ENCODE measurements around the gene IMMP2L.

Gene IMMP2L

DNA sequence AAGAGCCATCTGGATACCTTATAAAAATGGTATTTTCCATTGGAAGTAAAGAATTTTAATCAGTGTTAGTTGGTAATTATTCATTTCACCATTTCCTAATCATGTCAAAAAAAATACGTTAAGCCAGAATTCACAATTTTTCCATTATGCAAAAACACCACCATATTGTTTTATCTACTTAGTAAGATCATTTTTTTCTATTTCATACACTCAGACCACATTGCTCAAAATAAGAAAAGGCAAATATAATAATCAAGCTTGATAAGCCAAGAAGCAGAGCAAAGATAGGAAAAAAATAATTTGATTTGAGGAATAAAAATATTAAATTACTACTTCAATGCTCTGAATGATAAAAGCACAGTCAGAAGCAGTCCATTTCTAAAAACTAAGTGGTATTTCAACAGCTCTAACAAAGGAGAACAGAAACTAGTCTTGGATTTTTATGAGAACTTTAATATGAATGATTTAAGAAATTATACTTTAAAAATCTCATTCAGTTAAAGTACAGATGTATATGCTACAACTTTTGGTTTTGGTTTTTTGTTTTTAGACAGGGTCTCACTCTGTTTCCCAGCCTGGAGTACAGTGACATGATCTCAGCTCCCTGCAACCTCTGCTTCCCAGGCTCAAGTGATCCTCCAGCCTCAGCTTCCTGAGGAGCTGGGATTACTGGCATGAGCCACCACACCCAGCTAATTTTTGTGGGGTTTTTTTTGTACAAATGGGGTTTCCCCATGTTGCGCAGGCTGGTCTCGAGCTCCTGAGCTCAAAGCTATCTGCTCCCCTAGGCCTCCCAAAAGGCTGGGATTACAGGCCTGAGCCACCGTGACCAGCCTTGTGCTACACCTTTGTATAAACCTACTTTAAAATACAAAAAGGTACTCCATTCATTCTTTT lies 424.7 kb downstream of the IMMP2L start:
- TF ChIP-seq, protein P1, sequence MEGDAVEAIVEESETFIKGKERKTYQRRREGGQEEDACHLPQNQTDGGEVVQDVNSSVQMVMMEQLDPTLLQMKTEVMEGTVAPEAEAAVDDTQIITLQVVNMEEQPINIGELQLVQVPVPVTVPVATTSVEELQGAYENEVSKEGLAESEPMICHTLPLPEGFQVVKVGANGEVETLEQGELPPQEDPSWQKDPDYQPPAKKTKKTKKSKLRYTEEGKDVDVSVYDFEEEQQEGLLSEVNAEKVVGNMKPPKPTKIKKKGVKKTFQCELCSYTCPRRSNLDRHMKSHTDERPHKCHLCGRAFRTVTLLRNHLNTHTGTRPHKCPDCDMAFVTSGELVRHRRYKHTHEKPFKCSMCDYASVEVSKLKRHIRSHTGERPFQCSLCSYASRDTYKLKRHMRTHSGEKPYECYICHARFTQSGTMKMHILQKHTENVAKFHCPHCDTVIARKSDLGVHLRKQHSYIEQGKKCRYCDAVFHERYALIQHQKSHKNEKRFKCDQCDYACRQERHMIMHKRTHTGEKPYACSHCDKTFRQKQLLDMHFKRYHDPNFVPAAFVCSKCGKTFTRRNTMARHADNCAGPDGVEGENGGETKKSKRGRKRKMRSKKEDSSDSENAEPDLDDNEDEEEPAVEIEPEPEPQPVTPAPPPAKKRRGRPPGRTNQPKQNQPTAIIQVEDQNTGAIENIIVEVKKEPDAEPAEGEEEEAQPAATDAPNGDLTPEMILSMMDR (IDR thresholded peaks at IDR 0.05; ENCODE audit: borderline replicate concordance, insufficient read depth, low read depth, low read length): no peak
- H3K4me3 ChIP-seq (ENCODE audit: low read depth, low read length): no peak overlapping the region

DNA sequence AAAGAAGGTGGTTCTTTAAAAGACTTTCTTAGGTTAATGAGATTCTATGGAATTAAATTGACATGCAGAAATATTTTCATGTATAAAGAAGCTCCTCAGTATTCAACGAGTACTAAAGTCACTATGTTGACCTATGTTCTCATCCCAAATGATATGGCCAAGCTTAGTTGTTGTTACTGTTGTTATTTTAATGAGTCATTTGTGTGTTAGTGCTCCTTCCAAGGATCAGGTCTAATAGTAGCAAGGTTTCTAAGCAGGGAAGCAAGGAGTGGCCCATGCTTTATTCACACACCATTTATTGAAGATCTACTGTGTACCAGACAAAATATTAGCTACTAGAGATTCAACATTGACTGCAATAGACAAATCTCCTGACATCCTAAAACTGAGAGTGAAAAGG lies 429.5 kb downstream of the IMMP2L start:
- TF ChIP-seq, protein P1 (IDR thresholded peaks at IDR 0.05; ENCODE audit: borderline replicate concordance, insufficient read depth, low read depth, low read length): no peak
- no peak overlapping the region for H3K4me3 ChIP-seq (ENCODE audit: low read depth, low read length)

- no peak overlapping the region for H3K4me3 ChIP-seq (ENCODE audit: low read depth, low read length)
- TF ChIP-seq, protein P1 (IDR thresholded peaks at IDR 0.05; ENCODE audit: borderline replicate concordance, insufficient read depth, low read depth, low read length): no peak
These were observed 432.9 kb downstream of the IMMP2L start for GRCh38 chr7:111129435-111129834.

DNA sequence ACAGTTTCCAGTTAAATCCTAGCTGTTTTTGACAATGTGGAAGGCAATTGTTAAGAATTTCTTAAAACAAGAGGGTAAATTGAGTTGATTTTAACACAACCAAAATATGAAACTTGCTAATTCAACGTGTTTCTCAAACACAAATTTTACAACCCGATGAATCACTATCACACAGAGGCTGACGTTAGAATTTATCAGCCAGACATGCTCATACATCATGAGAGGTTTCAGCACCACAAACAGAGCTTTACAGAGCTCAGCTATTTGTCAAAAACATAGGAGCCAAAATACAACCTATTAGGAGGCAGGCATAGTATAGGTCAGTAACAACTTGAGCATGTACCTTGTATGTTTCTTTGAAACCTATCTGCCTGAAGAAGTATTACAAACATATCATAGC lies 435.3 kb downstream of the IMMP2L start:
- TF ChIP-seq, protein P1 (IDR thresholded peaks at IDR 0.05; ENCODE audit: borderline replicate concordance, insufficient read depth, low read depth, low read length): no peak
- H3K4me3 ChIP-seq (ENCODE audit: low read depth, low read length): no peak overlapping the region

- H3K4me3 ChIP-seq (ENCODE audit: low read depth, low read length): no peak overlapping the region
- TF ChIP-seq, protein P1 (IDR thresholded peaks at IDR 0.05; ENCODE audit: borderline replicate concordance, insufficient read depth, low read depth, low read length): no peak
These were observed 446.3 kb downstream of the IMMP2L start for GRCh38 chr7:111115966-111116365.

- TF ChIP-seq, protein P1 (IDR thresholded peaks at IDR 0.05; ENCODE audit: borderline replicate concordance, insufficient read depth, low read depth, low read length): no peak
- H3K4me3 ChIP-seq (ENCODE audit: low read depth, low read length): no peak overlapping the region
These were observed 448.9 kb downstream of the IMMP2L start for GRCh38 chr7:111113263-111114017.

All from GM12875 (cell line).